Panc1 (cell line): ENCODE measurements around the gene STARD8.

Source experiments
- POLR2AphosphoS5 ChIP-seq: IDR thresholded peaks from 2 replicates; pipeline ENCODE4 v1.6.1; 2012; ENCODE audit warnings: mild to moderate bottlenecking, low read depth, low read length, moderate library complexity
- SIN3A ChIP-seq: IDR thresholded peaks from 2 replicates; pipeline ENCODE4 v1.6.1; 2012; ENCODE audit warnings: low read depth, mild to moderate bottlenecking, low read length, moderate library complexity, borderline replicate concordance; ENCODE audit not compliant: insufficient read depth
- TCF7L2 ChIP-seq: IDR thresholded peaks from 2 replicates; pipeline ENCODE4 v1.6.1; 2011; ENCODE audit warnings: mild to moderate bottlenecking, low read depth, low read length, inconsistent platforms
- TF ChIP-seq, protein P1 (sequence below): fragments of 450-650 bp; IDR thresholded peaks from 2 replicates; pipeline ENCODE4 v1.5.1; 2017; ENCODE audit warnings: mild to moderate bottlenecking
- TF ChIP-seq, protein P2 (sequence below), 2 experiments: IDR thresholded peaks; 2 replicates each; pipeline ENCODE4 v1.6.1; 2011 to 2012; ENCODE audit warnings: low read depth in 2 of 2, control low read depth in 1 of 2, low read length in 1 of 2, mild to moderate bottlenecking in 1 of 2, moderate library complexity in 1 of 2; ENCODE audit not compliant: insufficient read depth in 1 of 2

DNA sequence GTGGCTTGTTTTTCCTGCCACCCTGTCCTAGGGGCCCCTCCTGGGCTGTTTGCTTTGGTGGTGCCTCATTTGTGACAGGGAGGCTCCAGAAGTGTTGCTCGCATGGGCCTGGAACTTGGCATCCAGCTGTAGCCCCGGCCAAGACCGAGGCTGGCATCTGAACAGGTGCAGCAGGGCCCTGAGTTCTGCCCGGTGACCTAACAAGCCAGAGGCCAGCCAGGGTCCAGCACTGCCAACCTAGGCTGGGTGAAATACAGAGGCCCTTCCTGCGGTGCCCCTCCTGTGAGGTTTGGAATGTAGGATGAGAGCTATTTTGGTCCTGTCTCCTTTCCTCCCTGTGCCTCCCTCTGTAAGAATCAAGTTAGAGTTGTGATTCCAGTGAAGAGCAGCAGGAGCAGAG is 58.5 kb downstream of the STARD8 start:
- TF ChIP-seq, protein P1, sequence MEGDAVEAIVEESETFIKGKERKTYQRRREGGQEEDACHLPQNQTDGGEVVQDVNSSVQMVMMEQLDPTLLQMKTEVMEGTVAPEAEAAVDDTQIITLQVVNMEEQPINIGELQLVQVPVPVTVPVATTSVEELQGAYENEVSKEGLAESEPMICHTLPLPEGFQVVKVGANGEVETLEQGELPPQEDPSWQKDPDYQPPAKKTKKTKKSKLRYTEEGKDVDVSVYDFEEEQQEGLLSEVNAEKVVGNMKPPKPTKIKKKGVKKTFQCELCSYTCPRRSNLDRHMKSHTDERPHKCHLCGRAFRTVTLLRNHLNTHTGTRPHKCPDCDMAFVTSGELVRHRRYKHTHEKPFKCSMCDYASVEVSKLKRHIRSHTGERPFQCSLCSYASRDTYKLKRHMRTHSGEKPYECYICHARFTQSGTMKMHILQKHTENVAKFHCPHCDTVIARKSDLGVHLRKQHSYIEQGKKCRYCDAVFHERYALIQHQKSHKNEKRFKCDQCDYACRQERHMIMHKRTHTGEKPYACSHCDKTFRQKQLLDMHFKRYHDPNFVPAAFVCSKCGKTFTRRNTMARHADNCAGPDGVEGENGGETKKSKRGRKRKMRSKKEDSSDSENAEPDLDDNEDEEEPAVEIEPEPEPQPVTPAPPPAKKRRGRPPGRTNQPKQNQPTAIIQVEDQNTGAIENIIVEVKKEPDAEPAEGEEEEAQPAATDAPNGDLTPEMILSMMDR: no peak
- TF ChIP-seq TCF7L2: no peak
- TF ChIP-seq POLR2AphosphoS5: no peak
- TF ChIP-seq, protein P2, sequence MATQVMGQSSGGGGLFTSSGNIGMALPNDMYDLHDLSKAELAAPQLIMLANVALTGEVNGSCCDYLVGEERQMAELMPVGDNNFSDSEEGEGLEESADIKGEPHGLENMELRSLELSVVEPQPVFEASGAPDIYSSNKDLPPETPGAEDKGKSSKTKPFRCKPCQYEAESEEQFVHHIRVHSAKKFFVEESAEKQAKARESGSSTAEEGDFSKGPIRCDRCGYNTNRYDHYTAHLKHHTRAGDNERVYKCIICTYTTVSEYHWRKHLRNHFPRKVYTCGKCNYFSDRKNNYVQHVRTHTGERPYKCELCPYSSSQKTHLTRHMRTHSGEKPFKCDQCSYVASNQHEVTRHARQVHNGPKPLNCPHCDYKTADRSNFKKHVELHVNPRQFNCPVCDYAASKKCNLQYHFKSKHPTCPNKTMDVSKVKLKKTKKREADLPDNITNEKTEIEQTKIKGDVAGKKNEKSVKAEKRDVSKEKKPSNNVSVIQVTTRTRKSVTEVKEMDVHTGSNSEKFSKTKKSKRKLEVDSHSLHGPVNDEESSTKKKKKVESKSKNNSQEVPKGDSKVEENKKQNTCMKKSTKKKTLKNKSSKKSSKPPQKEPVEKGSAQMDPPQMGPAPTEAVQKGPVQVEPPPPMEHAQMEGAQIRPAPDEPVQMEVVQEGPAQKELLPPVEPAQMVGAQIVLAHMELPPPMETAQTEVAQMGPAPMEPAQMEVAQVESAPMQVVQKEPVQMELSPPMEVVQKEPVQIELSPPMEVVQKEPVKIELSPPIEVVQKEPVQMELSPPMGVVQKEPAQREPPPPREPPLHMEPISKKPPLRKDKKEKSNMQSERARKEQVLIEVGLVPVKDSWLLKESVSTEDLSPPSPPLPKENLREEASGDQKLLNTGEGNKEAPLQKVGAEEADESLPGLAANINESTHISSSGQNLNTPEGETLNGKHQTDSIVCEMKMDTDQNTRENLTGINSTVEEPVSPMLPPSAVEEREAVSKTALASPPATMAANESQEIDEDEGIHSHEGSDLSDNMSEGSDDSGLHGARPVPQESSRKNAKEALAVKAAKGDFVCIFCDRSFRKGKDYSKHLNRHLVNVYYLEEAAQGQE (IDR thresholded peaks at IDR 0.05; ENCODE audit: insufficient read depth in 1 of 2, low read depth in 2 of 2, low read length in 1 of 2): no peak
- TF ChIP-seq SIN3A: no peak
